BLaER1 treated with 17β-estradiol and CSF1 and Interleukin-3, amounts not matched to agents 10 nM and 100 nM (cell line): ENCODE results near the gene CAND1.

Experiments
- H3K27ac ChIP-seq, 11 experiments: shearing (Covaris generic); formaldehyde crosslinking; 2 replicates each; pipeline ENCODE4 v1.8.1; 2022
- H3K27me3 ChIP-seq, 11 experiments: shearing (Covaris generic); formaldehyde crosslinking; 2 replicates each; pipeline ENCODE4 v1.8.1; 2022
- H3K36me3 ChIP-seq, 11 experiments: shearing (Covaris generic); formaldehyde crosslinking; 2 replicates each; pipeline ENCODE4 v1.8.1; 2022
- H3K4me1 ChIP-seq, 10 experiments: shearing (Covaris generic); formaldehyde crosslinking; 2 replicates each; pipeline ENCODE4 v1.8.1; 2022
- H3K4me2 ChIP-seq, 11 experiments: shearing (Covaris generic); formaldehyde crosslinking; 2 replicates each; pipeline ENCODE4 v1.8.1; 2022
- H3K4me3 ChIP-seq, 10 experiments: shearing (Covaris generic); formaldehyde crosslinking; 2 replicates each; pipeline ENCODE4 v1.8.1; 2022
- H3K9ac ChIP-seq, 11 experiments: shearing (Covaris generic); formaldehyde crosslinking; 2 replicates each; pipeline ENCODE4 v1.8.1; 2022
- H3K9me3 ChIP-seq, 11 experiments: shearing (Covaris generic); formaldehyde crosslinking; replicated peaks in 1 of 11; 2 replicates each; pipeline ENCODE4 v1.8.1; 2022
- H4K20me1 ChIP-seq, 11 experiments: shearing (Covaris generic); formaldehyde crosslinking; 2 replicates each; pipeline ENCODE4 v1.8.1; 2022
- Cebpa-rat ChIP-seq, 11 experiments: shearing (Covaris generic); IDR thresholded peaks; 2 replicates each; pipeline ENCODE4 v1.8.1; 2022

The CAND1 gene

GRCh38 chr12:67268896-67269632, at the start of gene CAND1:
CAND1 (plus strand) TSS chr12:67269358; CDS start chr12:67269718, 360 bp downstream.
- H3K36me3 ChIP-seq = peaks cover 0 to 17% (median 15%) of the 10 kb centered on the region in 11 experiments; a peak in 15 of 22 replicates
- peak within 1 kb of the TSS; percentile 90 to 98 (median 95) for H3K27ac ChIP-seq
- peaks cover 18 to 41% (median 27%) of the 10 kb centered on the region in 10 experiments for H3K4me1 ChIP-seq
- H4K20me1 ChIP-seq = peaks cover 24 to 45% (median 42%) of the 10 kb centered on the region in 11 experiments; a peak in 20 of 22 replicates
- peak within 1 kb of the TSS; percentile 89 to 96 (median 96) for H3K9ac ChIP-seq
- H3K27me3 ChIP-seq = no peaks in the 10 kb centered on the region
- H3K4me2 ChIP-seq = peak within 1 kb of the TSS; percentile 79 to 95 (median 86)
- H3K4me3 ChIP-seq = peak within 1 kb of the TSS; percentile 82 to 98 (median 93)
- TF ChIP-seq Cebpa-rat (IDR thresholded peaks at IDR 0.05) = no peak
- peaks cover 0 to 9% (median 0%) of the 10 kb centered on the region in 11 experiments; a peak in 1 of 22 replicates for H3K9me3 ChIP-seq

DNA sequence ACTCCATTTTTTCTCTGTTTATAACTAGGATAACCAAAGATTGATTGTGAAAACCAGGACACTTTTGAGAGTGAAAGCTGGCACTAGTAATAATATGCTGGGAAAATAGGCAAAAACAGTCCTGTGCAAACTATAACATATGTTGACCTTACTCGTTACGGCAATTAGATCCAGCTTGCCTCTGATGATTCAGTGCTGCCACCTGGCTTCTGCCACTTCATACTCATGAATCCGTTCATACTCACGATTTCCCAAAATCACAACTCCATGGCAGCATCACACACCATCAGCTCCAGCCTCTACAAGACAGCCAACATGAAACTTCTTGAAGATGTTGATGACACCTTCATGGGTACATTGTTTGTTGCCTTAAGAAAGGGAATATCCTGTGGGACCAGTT, 49.1 kb upstream of the CAND1 start:
- no peak overlapping the region for H3K9ac ChIP-seq
- H3K27me3 ChIP-seq = no peaks in the 10 kb centered on the region
- H4K20me1 ChIP-seq = no peaks in the 10 kb centered on the region
- no peaks in the 10 kb centered on the region for H3K36me3 ChIP-seq
- no peak overlapping the region for H3K4me3 ChIP-seq
- H3K27ac ChIP-seq = no peak overlapping the region
- H3K4me1 ChIP-seq = peaks cover 9 to 18% (median 12%) of the 10 kb centered on the region in 10 experiments; a peak in 19 of 20 replicates
- no peak for TF ChIP-seq Cebpa-rat (IDR thresholded peaks at IDR 0.05)
- H3K4me2 ChIP-seq = no peak overlapping the region
- H3K9me3 ChIP-seq = no peaks in the 10 kb centered on the region

DNA sequence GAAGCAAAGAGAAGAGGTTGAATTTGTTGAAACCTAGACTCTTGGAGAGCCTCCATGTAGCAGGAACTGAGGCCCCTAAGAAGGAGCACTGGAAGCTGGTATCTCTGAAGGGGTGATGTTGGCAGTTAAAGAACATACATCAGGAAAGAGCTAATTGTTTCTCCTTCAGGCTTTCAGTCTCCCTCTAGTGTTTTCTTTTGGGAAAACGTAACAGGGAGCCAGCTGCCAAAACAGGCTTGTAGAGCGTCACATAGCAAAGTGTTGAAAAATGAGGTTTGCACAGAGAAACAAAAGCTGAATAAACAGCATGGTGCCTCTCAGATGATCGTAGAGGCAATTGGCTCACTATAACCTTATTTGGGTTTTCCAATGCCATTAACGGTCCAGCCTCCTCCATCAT, 46.9 kb upstream of the CAND1 start:
- no peak overlapping the region for H3K4me3 ChIP-seq
- H3K4me1 ChIP-seq = peaks cover 9 to 18% (median 12%) of the 10 kb centered on the region in 10 experiments; a peak in 19 of 20 replicates
- H3K27ac ChIP-seq = peak overlapping the region in 4 of 11 experiments; percentile 11 to 59 (median 54); a peak in 5 of 22 replicates
- no peaks in the 10 kb centered on the region for H3K36me3 ChIP-seq
- TF ChIP-seq Cebpa-rat (IDR thresholded peaks at IDR 0.05) = no peak
- H3K9ac ChIP-seq = no peak overlapping the region
- peaks cover 0 to 5% (median 2%) of the 10 kb centered on the region in 11 experiments; a peak in 5 of 22 replicates for H3K9me3 ChIP-seq
- H4K20me1 ChIP-seq = no peaks in the 10 kb centered on the region
- peak overlapping the region in 8 of 11 experiments; percentile 21 to 78 (median 62); a peak in 14 of 22 replicates for H3K4me2 ChIP-seq
- H3K27me3 ChIP-seq = no peaks in the 10 kb centered on the region

- peaks cover 0 to 8% (median 2%) of the 10 kb centered on the region in 11 experiments; a peak in 5 of 22 replicates for H3K9me3 ChIP-seq
- peaks cover 9 to 18% (median 12%) of the 10 kb centered on the region in 10 experiments; a peak in 19 of 20 replicates for H3K4me1 ChIP-seq
- peak overlapping the region in 4 of 11 experiments; percentile 11 to 59 (median 54); a peak in 5 of 22 replicates for H3K27ac ChIP-seq
- H3K4me3 ChIP-seq = no peak overlapping the region
- H4K20me1 ChIP-seq = no peaks in the 10 kb centered on the region
- no peaks in the 10 kb centered on the region for H3K27me3 ChIP-seq
- TF ChIP-seq Cebpa-rat (IDR thresholded peaks at IDR 0.05) = 0 out of 22 replicates have a peak, but pooled peaks of 1 of the 11 experiments have one; percentile 8
- peak overlapping the region; percentile 21 to 78 (median 57); a peak in 21 of 22 replicates for H3K4me2 ChIP-seq
- no peaks in the 10 kb centered on the region for H3K36me3 ChIP-seq
- H3K9ac ChIP-seq = 0 out of 22 replicates have a peak overlapping the region, but pooled peaks of 1 of the 11 experiments have one; percentile 5
Measured at GRCh38 chr12:67223225-67223624, 45.9 kb upstream of the CAND1 start.

GRCh38 chr12:67237231-67237630, 31.9 kb upstream of the CAND1 start:
- H3K4me2 ChIP-seq = no peak overlapping the region
- no peaks in the 10 kb centered on the region for H3K36me3 ChIP-seq
- no peaks in the 10 kb centered on the region for H3K27me3 ChIP-seq
- H3K4me3 ChIP-seq = no peak overlapping the region
- TF ChIP-seq Cebpa-rat (IDR thresholded peaks at IDR 0.05) = no peak
- H3K4me1 ChIP-seq = no peaks in the 10 kb centered on the region
- no peak overlapping the region for H3K27ac ChIP-seq
- H3K9me3 ChIP-seq = peaks cover 0 to 10% (median 5%) of the 10 kb centered on the region in 11 experiments; a peak in 10 of 22 replicates
- no peak overlapping the region for H3K9ac ChIP-seq
- no peaks in the 10 kb centered on the region for H4K20me1 ChIP-seq

GRCh38 chr12:67239061-67239460, 30.1 kb upstream of the CAND1 start:
- Histone ChIP-seq H3K9me3 (peaks cover 0 to 9% (median 5%) of the 10 kb centered on the region in 11 experiments; a peak in 9 of 22 replicates), H3K27ac (no peak overlapping the region)

GRCh38 chr12:67241482-67241881, 27.7 kb upstream of the CAND1 start:
- H3K27me3 ChIP-seq = no peaks in the 10 kb centered on the region
- no peaks in the 10 kb centered on the region for H3K4me1 ChIP-seq
- H3K36me3 ChIP-seq = no peaks in the 10 kb centered on the region
- H3K9ac ChIP-seq = no peak overlapping the region
- no peak for TF ChIP-seq Cebpa-rat (IDR thresholded peaks at IDR 0.05)
- H3K27ac ChIP-seq = no peak overlapping the region
- H3K4me2 ChIP-seq = no peak overlapping the region
- H3K9me3 ChIP-seq = no peaks in the 10 kb centered on the region
- H4K20me1 ChIP-seq = no peaks in the 10 kb centered on the region
- no peak overlapping the region for H3K4me3 ChIP-seq

More at GRCh38 chr12:67239061-67239460, 30.1 kb upstream of the CAND1 start:
- Histone ChIP-seq H3K27me3 (no peaks in the 10 kb centered on the region), H3K4me1 (no peaks in the 10 kb centered on the region), H3K4me2 (no peak overlapping the region), H3K4me3 (no peak overlapping the region), H3K36me3 (no peaks in the 10 kb centered on the region), H3K9ac (no peak overlapping the region), H4K20me1 (no peaks in the 10 kb centered on the region)
- no peak for TF ChIP-seq Cebpa-rat (IDR thresholded peaks at IDR 0.05)

GRCh38 chr12:67243260-67243659, 25.9 kb upstream of the CAND1 start:
- no peak overlapping the region for H3K4me2 ChIP-seq
- no peak for TF ChIP-seq Cebpa-rat (IDR thresholded peaks at IDR 0.05)
- H3K36me3 ChIP-seq = no peaks in the 10 kb centered on the region
- no peaks in the 10 kb centered on the region for H4K20me1 ChIP-seq
- no peak overlapping the region for H3K27ac ChIP-seq
- H3K9me3 ChIP-seq = no peaks in the 10 kb centered on the region
- no peaks in the 10 kb centered on the region for H3K4me1 ChIP-seq
- H3K9ac ChIP-seq = no peak overlapping the region
- H3K4me3 ChIP-seq = no peak overlapping the region
- H3K27me3 ChIP-seq = no peaks in the 10 kb centered on the region

DNA sequence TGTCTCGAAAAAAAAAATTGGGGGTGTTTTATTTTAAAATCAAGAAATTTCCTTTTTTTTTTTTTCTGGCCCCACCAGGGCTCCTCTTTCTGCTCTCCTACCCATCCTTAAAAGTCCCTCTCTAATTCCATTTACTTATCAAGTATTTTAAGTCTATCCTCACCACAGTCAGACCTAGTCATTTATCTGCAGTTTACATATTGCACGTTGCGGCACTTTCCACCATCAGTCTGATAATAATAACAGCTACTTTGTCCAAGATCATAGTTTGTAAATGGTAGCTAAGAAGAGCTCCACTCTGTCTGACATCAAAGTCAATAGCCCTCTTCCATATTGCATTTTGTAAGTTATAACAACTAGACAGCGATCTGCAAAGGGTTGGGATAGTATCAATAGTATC, 23.6 kb upstream of the CAND1 start:
- Histone ChIP-seq H3K27ac (no peak overlapping the region), H3K36me3 (no peaks in the 10 kb centered on the region), H3K27me3 (no peaks in the 10 kb centered on the region), H3K9me3 (no peaks in the 10 kb centered on the region), H3K4me2 (no peak overlapping the region), H3K4me3 (no peak overlapping the region), H3K4me1 (no peaks in the 10 kb centered on the region), H3K9ac (no peak overlapping the region), H4K20me1 (no peaks in the 10 kb centered on the region)
- no peak for TF ChIP-seq Cebpa-rat (IDR thresholded peaks at IDR 0.05)
